HepG2 (cell line): ENCODE data around the gene MAPK8.

Source experiments
- POLR2AphosphoS2 ChIP-seq: IDR thresholded peaks from 2 replicates; pipeline ENCODE4 v1.6.1; 2011; ENCODE audit warnings: low read depth, low read length, improper control_type of control experiment
- ZNF251 ChIP-seq: sonication (generic); formaldehyde crosslinking; IDR thresholded peaks from 2 replicates; pipeline ENCODE4 v1.9.0; 2021; ENCODE audit warnings: mild to moderate bottlenecking, missing genetic modification reagents
- ZNF274 ChIP-seq: sonication (generic); formaldehyde crosslinking; IDR thresholded peaks from 2 replicates; pipeline ENCODE4 v1.5.1; 2020; ENCODE audit warnings: mild to moderate bottlenecking, missing genetic modification reagents
- TF ChIP-seq, protein P1 (sequence below): sonication (generic); formaldehyde crosslinking; IDR thresholded peaks from 2 replicates; pipeline ENCODE4 v1.5.0; 2020; ENCODE audit warnings: mild to moderate bottlenecking, missing genetic modification reagents, moderate library complexity

DNA sequence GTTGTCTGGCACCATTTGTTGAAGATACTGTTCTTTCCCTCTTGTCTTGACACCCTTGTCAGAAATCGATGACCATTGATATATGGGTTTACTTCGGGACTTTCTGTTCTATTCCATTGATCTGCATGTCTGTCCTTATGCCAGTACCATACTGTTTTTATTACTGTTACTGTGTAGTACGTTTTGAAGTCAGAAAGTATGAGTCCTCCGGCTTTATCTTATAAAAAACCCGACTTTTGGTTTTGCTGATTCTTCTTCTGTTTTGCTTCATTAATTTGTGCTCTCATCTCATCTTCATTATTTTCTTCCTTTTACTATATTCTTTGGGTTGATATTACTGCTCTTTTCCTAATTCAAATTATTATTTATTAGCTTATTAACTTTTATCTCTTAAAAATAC lies 52.4 kb downstream of the MAPK8 start:
- TF ChIP-seq, protein P1, sequence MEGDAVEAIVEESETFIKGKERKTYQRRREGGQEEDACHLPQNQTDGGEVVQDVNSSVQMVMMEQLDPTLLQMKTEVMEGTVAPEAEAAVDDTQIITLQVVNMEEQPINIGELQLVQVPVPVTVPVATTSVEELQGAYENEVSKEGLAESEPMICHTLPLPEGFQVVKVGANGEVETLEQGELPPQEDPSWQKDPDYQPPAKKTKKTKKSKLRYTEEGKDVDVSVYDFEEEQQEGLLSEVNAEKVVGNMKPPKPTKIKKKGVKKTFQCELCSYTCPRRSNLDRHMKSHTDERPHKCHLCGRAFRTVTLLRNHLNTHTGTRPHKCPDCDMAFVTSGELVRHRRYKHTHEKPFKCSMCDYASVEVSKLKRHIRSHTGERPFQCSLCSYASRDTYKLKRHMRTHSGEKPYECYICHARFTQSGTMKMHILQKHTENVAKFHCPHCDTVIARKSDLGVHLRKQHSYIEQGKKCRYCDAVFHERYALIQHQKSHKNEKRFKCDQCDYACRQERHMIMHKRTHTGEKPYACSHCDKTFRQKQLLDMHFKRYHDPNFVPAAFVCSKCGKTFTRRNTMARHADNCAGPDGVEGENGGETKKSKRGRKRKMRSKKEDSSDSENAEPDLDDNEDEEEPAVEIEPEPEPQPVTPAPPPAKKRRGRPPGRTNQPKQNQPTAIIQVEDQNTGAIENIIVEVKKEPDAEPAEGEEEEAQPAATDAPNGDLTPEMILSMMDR = no peak
- TF ChIP-seq POLR2AphosphoS2 = no peak
- no peak for TF ChIP-seq ZNF274 (CRISPR knock-in tag)
- TF ChIP-seq ZNF251 = no peak
